A549 (cell line): ENCODE measurements around the gene PLET1. TPM values are rescaled to one million over a fixed set of nuclear protein-coding genes. Genes with fewer than 3 reads are reported as not detected.

Source experiments
- ATAC-seq, 2 experiments: fragments of 200-7000 bp in 1 of 2; fragments of >200 bp in 1 of 2; cut with Nextera tagmentation in 1 of 2; cut with Tn5 transposase in 1 of 2; 3 replicates each; pipeline versions ENCODE4 v1.8.0 to v1.9.1; 2018 to 2020; ENCODE audit warnings: mild to moderate bottlenecking in 1 of 2, moderate library complexity in 1 of 2
- CTCF ChIA-PET: fragments of 300-600 bp; sonication (Branson Sonifier 250); formaldehyde crosslinking; extraction: SDS; loops from one replicate; lab custom pipeline; 2021; ENCODE audit warnings: antibody characterized with exemption, inconsistent platforms; lab: Yijun Ruan, JAX
- POLR2A ChIA-PET: fragments of 350-600 bp; formaldehyde crosslinking; extraction: SDS; loops from one replicate; lab custom pipeline; 2021; ENCODE audit warnings: antibody characterized with exemption, inconsistent platforms; lab: Yijun Ruan, JAX
- DNase-seq, 2 experiments: peaks; one replicate each; pipeline versions ENCODE4 v3.0.0 to v3.0.0-alpha.2; 2011 to 2016; ENCODE audit warnings: low read depth in 1 of 2, low spot score in 1 of 2
- FAIRE-seq: peaks from 2 replicates; lab custom pipeline; 2011; peaks lifted over from hg19 to GRCh38; lab: Jason Lieb, UNC
- H3K27ac ChIP-seq, 2 experiments: fragments of >200 bp; sonication (Bioruptor Twin); formaldehyde crosslinking; 3 replicates each; pipeline ENCODE4 v1.5.1; 2016 to 2017
- H3K4me1 ChIP-seq: fragments of >200 bp; sonication (Bioruptor Twin); formaldehyde crosslinking; 3 replicates; pipeline ENCODE4 v1.6.1; 2016
- H3K4me2 ChIP-seq: fragments of >200 bp; sonication (Bioruptor Twin); formaldehyde crosslinking; 3 replicates; pipeline ENCODE4 v1.6.1; 2016
- H3K4me3 ChIP-seq: fragments of >200 bp; sonication (Bioruptor Twin); formaldehyde crosslinking; 3 replicates; pipeline ENCODE4 v1.5.1; 2016
- H3K9me3 ChIP-seq: fragments of >200 bp; sonication (Bioruptor Twin); formaldehyde crosslinking; 3 replicates; pipeline ENCODE4 v1.6.1; 2016
- ATOH8 ChIP-seq: fragments of 250-450 bp; sonication (Bioruptor Pico); IDR thresholded peaks from 2 replicates; pipeline ENCODE4 v1.5.0; 2020; ENCODE audit warnings: low read depth, mild to moderate bottlenecking, moderate library complexity
- BHLHE40 ChIP-seq: IDR thresholded peaks from 2 replicates; pipeline ENCODE4 v1.6.1; 2012; ENCODE audit warnings: low read depth, low read length, inconsistent platforms
- CBX2 ChIP-seq: fragments of 200-600 bp; sonication (generic); IDR thresholded peaks from 2 replicates; pipeline ENCODE4 v1.6.1; 2016; ENCODE audit warnings: low read depth, mild to moderate bottlenecking, borderline replicate concordance
- CHD2 ChIP-seq: fragments of 150-350 bp; IDR thresholded peaks from 2 replicates; pipeline ENCODE4 v1.6.1; 2014; ENCODE audit warnings: low read length; ENCODE audit not compliant: partially characterized antibody
- CHD4 ChIP-seq: fragments of 200-600 bp; sonication (generic); IDR thresholded peaks from 2 replicates; pipeline ENCODE4 v1.6.1; 2016; ENCODE audit warnings: antibody characterized with exemption, mild to moderate bottlenecking, borderline replicate concordance
- EHF ChIP-seq: fragments of 250-450 bp; sonication (Bioruptor Pico); IDR thresholded peaks from 2 replicates; pipeline ENCODE4 v1.5.0; 2020; ENCODE audit warnings: mild to moderate bottlenecking
- EHMT2 ChIP-seq: fragments of 200-600 bp; sonication (generic); IDR thresholded peaks from 2 replicates; pipeline ENCODE4 v1.6.1; 2016; ENCODE audit warnings: antibody characterized with exemption, low read depth, mild to moderate bottlenecking, moderate library complexity
- ELK1 ChIP-seq: fragments of 150-350 bp; IDR thresholded peaks from 2 replicates; pipeline ENCODE4 v1.6.1; 2014; ENCODE audit warnings: low read depth, mild to moderate bottlenecking, low read length
- EP300 ChIP-seq, 2 experiments: fragments of >200 bp; sonication (Bioruptor Twin); formaldehyde crosslinking; IDR thresholded peaks; 2 replicates in 1 of 2; 3 replicates in 1 of 2; pipeline ENCODE4 v1.6.1; 2016 to 2017
- HES2 ChIP-seq: fragments of >200 bp; sonication (Bioruptor Twin); formaldehyde crosslinking; IDR thresholded peaks from 2 replicates; pipeline ENCODE4 v1.6.1; 2016
- HOXA7 ChIP-seq: fragments of 250-450 bp; sonication (Bioruptor Pico); IDR thresholded peaks from 2 replicates; pipeline ENCODE4 v1.5.0; 2020; ENCODE audit warnings: mild to moderate bottlenecking, moderate library complexity
- JUN ChIP-seq, 2 experiments: fragments of >200 bp; sonication (Bioruptor Twin); formaldehyde crosslinking; IDR thresholded peaks; 2 replicates in 1 of 2; 3 replicates in 1 of 2; pipeline ENCODE4 v1.6.1; 2016 to 2017
- JUNB ChIP-seq: fragments of >200 bp; sonication (Bioruptor Twin); formaldehyde crosslinking; IDR thresholded peaks from 2 replicates; pipeline ENCODE4 v1.6.1; 2016
- KDM1A ChIP-seq: fragments of 200-600 bp; sonication (generic); IDR thresholded peaks from 2 replicates; pipeline ENCODE4 v1.6.1; 2016; ENCODE audit warnings: low read depth, mild to moderate bottlenecking
- MAFK ChIP-seq: fragments of 450-650 bp; IDR thresholded peaks from 2 replicates; pipeline ENCODE4 v1.6.1; 2014; ENCODE audit not compliant: partially characterized antibody
- MAZ ChIP-seq: fragments of 150-350 bp; IDR thresholded peaks from 2 replicates; pipeline ENCODE4 v1.6.1; 2014; ENCODE audit warnings: antibody characterized with exemption, low read depth, low read length, borderline replicate concordance
- MYC ChIP-seq: IDR thresholded peaks from 2 replicates; pipeline ENCODE4 v1.6.1; 2012; ENCODE audit warnings: mild to moderate bottlenecking, inconsistent platforms, low read length, improper control_type of control experiment, borderline replicate concordance
- RAD21 ChIP-seq, 2 experiments: fragments of >200 bp in 1 of 2; sonication (Bioruptor Twin) in 1 of 2; formaldehyde crosslinking in 1 of 2; IDR thresholded peaks in 1 of 2; conservative IDR thresholded peaks in 1 of 2; 2 replicates in 1 of 2; 3 replicates in 1 of 2; pipeline ENCODE4 v1.6.1; 2012 to 2018; ENCODE audit warnings: inconsistent platforms in 1 of 2
- REST ChIP-seq: fragments of 200-600 bp; sonication (generic); IDR thresholded peaks from 2 replicates; pipeline ENCODE4 v1.6.1; 2016; ENCODE audit warnings: antibody characterized with exemption, mild to moderate bottlenecking, moderate library complexity
- RNF2 ChIP-seq: fragments of 200-600 bp; sonication (generic); IDR thresholded peaks from 2 replicates; pipeline ENCODE4 v1.6.1; 2016; ENCODE audit warnings: low read depth, mild to moderate bottlenecking, antibody characterized with exemption, moderate library complexity, borderline replicate concordance
- TP53 ChIP-seq: fragments of 250-450 bp; sonication (Bioruptor Pico); IDR thresholded peaks from 2 replicates; pipeline ENCODE4 v1.5.0; 2021; ENCODE audit warnings: mild to moderate bottlenecking, moderate library complexity
- ZFP36 ChIP-seq: fragments of 450-650 bp; IDR thresholded peaks from 2 replicates; pipeline ENCODE4 v1.6.1; 2014; ENCODE audit warnings: borderline replicate concordance; ENCODE audit not compliant: partially characterized antibody
- ZSCAN20 ChIP-seq: fragments of 250-450 bp; sonication (Bioruptor Pico); IDR thresholded peaks from 2 replicates; pipeline ENCODE4 v1.8.0; 2022; ENCODE audit warnings: mild to moderate bottlenecking, moderate library complexity
- WGBS: methylation state at CpG from one replicate; pipeline ENCODE4 v1.1.6; 2017; ENCODE audit errors: missing lambda C conversion rate; 5-methylcytosine and 5-hydroxymethylcytosine counted together
- polyA plus RNA-seq, 4 experiments: library from polyadenylated mRNA; depleted of rRNA in 3 of 4; stranded (reverse); fragments of >200 nt; fragmentation: RNase III in 1 of 4; extraction: RNeasy Plus Mini Kit Qiagen cat#74134 plus additional on column Dnase treatment in 1 of 4; gene quantifications; 2 replicates in 3 of 4; 3 replicates in 1 of 4; pipeline ENCODE4 v1.2.3, GENCODE V29; 2011 to 2017

PLET1 gene
- polyA plus RNA-seq, 2 of the 4 experiments (the other 2 are of a cell fraction): not detected

GRCh38 chr11:112288021-112288420, 27.4 kb upstream of the PLET1 start:
- POLR2A ChIA-PET: no interaction called here

GRCh38 chr11:112285841-112286311, 25.2 kb upstream of the PLET1 start:
- H3K4me1 ChIP-seq: no peaks in the 10 kb centered on the region
- H3K9me3 ChIP-seq: no peaks in the 10 kb centered on the region
- TF ChIP-seq JUNB: no peak
- no peak for TF ChIP-seq CHD4
- no peak for TF ChIP-seq EHF (CRISPR knock-in tag)
- no peak for TF ChIP-seq BHLHE40
- no peak for TF ChIP-seq ZSCAN20 (CRISPR knock-in tag)
- TF ChIP-seq TP53 (CRISPR knock-in tag): no peak
- TF ChIP-seq HES2: no peak
- no peak for TF ChIP-seq JUN (IDR thresholded peaks at IDR 0.05)
- TF ChIP-seq RNF2: no peak
- TF ChIP-seq MAFK: no peak
- TF ChIP-seq MYC: no peak
- TF ChIP-seq KDM1A: no peak
- no peak for TF ChIP-seq RAD21 (conservative IDR thresholded peaks at IDR 0.05 in 1 of 2, IDR thresholded peaks at IDR 0.05 in 1 of 2)
- TF ChIP-seq HOXA7 (CRISPR knock-in tag): no peak
- TF ChIP-seq EP300 (IDR thresholded peaks at IDR 0.05): no peak
- no peak for TF ChIP-seq ELK1
- H3K4me3 ChIP-seq: no peak overlapping the region
- no peak overlapping the region for H3K27ac ChIP-seq
- CTCF ChIA-PET: interaction anchor here (2.0 to 15.6 kb wide), 2 partner anchors 66 to 270 kb away, joined by 6 to 247 read pairs; partner anchors contain the start of gene PTS
- POLR2A ChIA-PET: no interaction called here
- no peak overlapping the region for H3K4me2 ChIP-seq
- DNase-seq (no peak), ATAC-seq (no peak), FAIRE-seq (no peak)
- 73% methylated on average over 6 of the region's 6 CpGs for WGBS

More at GRCh38 chr11:112288021-112288420, 27.4 kb upstream of the PLET1 start:
- TF ChIP-seq CHD2 (no peak), EHMT2 (no peak), CHD4 (no peak), REST (no peak), CBX2 (no peak), EHF (CRISPR knock-in tag) (no peak), ATOH8 (no peak), ELK1 (no peak), MAZ (no peak), TP53 (CRISPR knock-in tag) (no peak), ZFP36 (no peak)
- TF ChIP-seq, all 56 proteins: peak for 0
- H3K27ac ChIP-seq: no peak overlapping the region
- no peak for FAIRE-seq
- no peak for DNase-seq
- CTCF ChIA-PET: interaction anchor here (0.9 to 15.6 kb wide), 8 partner anchors 8 to 1002 kb away, joined by 3 to 247 read pairs (median 8); partner anchors contain the start of gene PTS
- 76% methylated on average over 3 of the region's 3 CpGs for WGBS
- H3K4me3 ChIP-seq: no peak overlapping the region
- no peak for ATAC-seq
- peaks cover 2% of the 10 kb centered on the region; the same call in 2 of the 3 replicates for H3K4me1 ChIP-seq
- no peaks in the 10 kb centered on the region; the same call in 1 of the 3 replicates for H3K9me3 ChIP-seq
- no peak overlapping the region for H3K4me2 ChIP-seq
